ENCODE data around the gene LMTK2.

GRCh38 chr7:98223898-98224700 lies 117.4 kb downstream of the LMTK2 start:
- TF ChIP-seq GATA2 (IDR thresholded peaks at IDR 0.05; ENCODE audit: low read depth, low read length) (no peak), GATA3 (IDR thresholded peaks at IDR 0.05; ENCODE audit: low read depth, low read length) (no peak)

Data from SH-SY5Y (cell line).